ENCODE results near the gene SEPTIN8. TPM values are rescaled to one million over a fixed set of nuclear protein-coding genes. Genes with fewer than 3 reads are reported as not detected.

SEPTIN8 gene
- total RNA-seq, 2 experiments from 2014 or later, result 25.2 to 27.1 TPM

- H3K27ac Mint-ChIP-seq, result no peak overlapping the region
- H3K36me3 Mint-ChIP-seq (ENCODE audit: low read depth), result no peaks in the 10 kb centered on the region
- ATAC-seq (no peak), DNase-seq (no peak)
- ChIA-PET POLR2A (interaction anchor here (0.9 kb wide), 1 partner anchor 10 kb away, joined by 3 read pairs; no protein-coding TSS in a partner anchor), CTCF (interaction anchor here (1.0 to 6.0 kb wide), 26 partner anchors 9 to 438 kb away, joined by 3 to 62 read pairs (median 9); partner anchors contain the start of genes CCNI2, GDF9, IL13 and KIF3A)
- H3K27me3 Mint-ChIP-seq, result peaks cover 43% of the 10 kb centered on the region
- TF ChIP-seq CTCF (IDR thresholded peaks at IDR 0.05), result no peak
- peaks cover 10% of the 10 kb centered on the region for H3K4me1 Mint-ChIP-seq (ENCODE audit: low read depth)
- no peaks in the 10 kb centered on the region for H3K9me3 Mint-ChIP-seq
- H3K4me3 Mint-ChIP-seq, result no peak overlapping the region
- intact Hi-C loops (cut with micrococcal nuclease), result loop anchor here (5.0 to 10.0 kb wide), 2 partner anchors 74 to 437 kb away; partner anchors contain the start of gene CCNI2
Observed at GRCh38 chr5:132821350-132821749, 44.3 kb upstream of the SEPTIN8 start.

DNA sequence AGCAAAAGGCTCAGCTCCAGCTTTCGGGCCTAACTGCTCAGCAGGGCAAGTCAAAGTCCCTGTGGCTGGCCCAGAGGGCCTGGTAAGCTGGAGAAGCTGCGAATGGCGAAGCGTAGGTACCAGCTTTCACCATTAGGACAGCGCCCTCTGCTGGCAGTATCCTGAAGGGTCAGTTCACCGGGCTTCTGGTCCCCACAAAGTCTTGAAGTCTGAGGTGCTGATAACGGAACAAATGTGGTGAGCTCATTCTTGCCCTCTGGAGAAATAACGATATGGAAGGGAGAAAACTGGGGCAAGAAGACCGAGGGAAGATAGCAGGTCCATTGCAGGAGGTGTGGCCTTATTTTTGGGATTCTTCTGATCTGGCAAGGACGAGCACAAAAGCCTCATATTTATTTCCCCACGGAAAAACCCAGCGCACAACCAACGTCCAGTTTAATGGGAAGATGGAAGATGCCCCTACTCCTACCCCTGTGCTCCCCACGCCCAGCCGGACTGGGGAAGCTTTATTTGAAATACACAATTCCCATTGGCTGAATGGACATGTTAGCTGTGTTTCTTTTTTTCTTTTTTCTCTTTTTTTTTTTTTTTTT is 43.2 kb upstream of the SEPTIN8 start:
- no peak overlapping the region for H3K4me3 Mint-ChIP-seq

GRCh38 chr5:132819468-132819867 is 42.4 kb upstream of the SEPTIN8 start:
- H3K27me3 Mint-ChIP-seq, result peaks cover 33% of the 10 kb centered on the region
- H3K36me3 Mint-ChIP-seq (ENCODE audit: low read depth), result no peaks in the 10 kb centered on the region
- ATAC-seq (peak; percentile 15), DNase-seq (peak; percentile 39)
- peak overlapping the region; percentile 64 for H3K4me3 Mint-ChIP-seq
- H3K27ac Mint-ChIP-seq, result no peak overlapping the region
- H3K9me3 Mint-ChIP-seq, result no peaks in the 10 kb centered on the region
- ChIA-PET POLR2A (interaction anchor here (1.0 to 1.8 kb wide), 3 partner anchors 12 to 329 kb away, joined by 3 to 4 read pairs (median 4); partner anchors contain the start of genes GDF9, IRF1 and UQCRQ), CTCF (interaction anchor here (1.0 to 6.0 kb wide), 50 partner anchors 8 to 450 kb away, joined by 3 to 62 read pairs (median 6); partner anchors contain the start of genes CCNI2, GDF9, IL13 and KIF3A)
- peaks cover 8% of the 10 kb centered on the region for H3K4me1 Mint-ChIP-seq (ENCODE audit: low read depth)
- no peak for TF ChIP-seq CTCF (IDR thresholded peaks at IDR 0.05)
- intact Hi-C loops (cut with micrococcal nuclease), result no loop called here

More for the DNA sequence above, 43.2 kb upstream of the SEPTIN8 start:
- Mint-ChIP-seq H3K4me1 (ENCODE audit: low read depth) (peaks cover 10% of the 10 kb centered on the region), H3K27ac (no peak overlapping the region), H3K27me3 (peaks cover 38% of the 10 kb centered on the region), H3K36me3 (ENCODE audit: low read depth) (no peaks in the 10 kb centered on the region), H3K9me3 (no peaks in the 10 kb centered on the region)
- intact Hi-C loops (cut with micrococcal nuclease), result loop anchor here (1.0 to 10.0 kb wide), 3 partner anchors 73 to 435 kb away; partner anchors contain the start of gene CCNI2
- DNase-seq, result peak; percentile 97
- ChIA-PET CTCF (interaction anchor here (0.6 to 6.0 kb wide), 75 partner anchors 9 to 451 kb away, joined by 3 to 62 read pairs (median 4); partner anchors contain the start of genes CCNI2, GDF9, IL13 and KIF3A), POLR2A (interaction anchor here (1.0 to 1.8 kb wide), 2 partner anchors 46 to 330 kb away, joined by 4 read pairs; partner anchors contain the start of genes GDF9, IRF1 and UQCRQ)
- peak; percentile 83 for ATAC-seq
- peak; percentile 89 for TF ChIP-seq CTCF (IDR thresholded peaks at IDR 0.05)

GRCh38 chr5:132817011-132817410 is 40.0 kb upstream of the SEPTIN8 start:
- POLR2A ChIA-PET, result interaction anchor here (0.8 to 1.9 kb wide), 2 partner anchors 12 to 15 kb away, joined by 3 to 6 read pairs; no protein-coding TSS in a partner anchor
- Mint-ChIP-seq H3K27me3 (peaks cover 34% of the 10 kb centered on the region), H3K36me3 (ENCODE audit: low read depth) (no peaks in the 10 kb centered on the region), H3K4me3 (no peak overlapping the region), H3K9me3 (no peaks in the 10 kb centered on the region), H3K4me1 (ENCODE audit: low read depth) (peaks cover 15% of the 10 kb centered on the region), H3K27ac (no peak overlapping the region)
- intact Hi-C loops (cut with micrococcal nuclease), result no loop called here
- DNase-seq (no peak), ATAC-seq (no peak)
- CTCF ChIA-PET, result interaction anchor here (0.9 to 6.0 kb wide), 12 partner anchors 9 to 431 kb away, joined by 3 to 62 read pairs (median 6); partner anchors contain the start of genes CCNI2, KIF3A and SHROOM1
- no peak for TF ChIP-seq CTCF (IDR thresholded peaks at IDR 0.05)

Data from activated CD8-positive, alpha-beta T cell treated with anti-CD3 and anti-CD28 coated beads for 36 hours (primary cell).